ENCODE data around the gene GRPEL1. TPM values are rescaled to one million over a fixed set of nuclear protein-coding genes. Genes with fewer than 3 reads are reported as not detected.
"Not testable (repeated sequence)": the region's sequence is repeated elsewhere in the genome, so short reads cannot be mapped to it uniquely, and the experiment has no call there.

The GRPEL1 gene
- total RNA-seq, 1 donor from 2014 or later = 20.3 TPM

GRCh38 chr4:7094916-7095315 is 27.1 kb upstream of the GRPEL1 start:
- Mint-ChIP-seq H3K4me1 (ENCODE audit: unreplicated experiment) (no peaks in the 10 kb centered on the region), H3K36me3 (ENCODE audit: low read depth, unreplicated experiment) (no peaks in the 10 kb centered on the region), H3K9me3 (ENCODE audit: unreplicated experiment) (no peaks in the 10 kb centered on the region), H3K4me3 (ENCODE audit: unreplicated experiment) (no peak overlapping the region), H3K27ac (ENCODE audit: unreplicated experiment) (no peak overlapping the region), H3K27me3 (ENCODE audit: unreplicated experiment) (peaks cover 8% of the 10 kb centered on the region)
- no peak for DNase-seq (ENCODE audit: low spot score)
- TF ChIP-seq, protein P1, sequence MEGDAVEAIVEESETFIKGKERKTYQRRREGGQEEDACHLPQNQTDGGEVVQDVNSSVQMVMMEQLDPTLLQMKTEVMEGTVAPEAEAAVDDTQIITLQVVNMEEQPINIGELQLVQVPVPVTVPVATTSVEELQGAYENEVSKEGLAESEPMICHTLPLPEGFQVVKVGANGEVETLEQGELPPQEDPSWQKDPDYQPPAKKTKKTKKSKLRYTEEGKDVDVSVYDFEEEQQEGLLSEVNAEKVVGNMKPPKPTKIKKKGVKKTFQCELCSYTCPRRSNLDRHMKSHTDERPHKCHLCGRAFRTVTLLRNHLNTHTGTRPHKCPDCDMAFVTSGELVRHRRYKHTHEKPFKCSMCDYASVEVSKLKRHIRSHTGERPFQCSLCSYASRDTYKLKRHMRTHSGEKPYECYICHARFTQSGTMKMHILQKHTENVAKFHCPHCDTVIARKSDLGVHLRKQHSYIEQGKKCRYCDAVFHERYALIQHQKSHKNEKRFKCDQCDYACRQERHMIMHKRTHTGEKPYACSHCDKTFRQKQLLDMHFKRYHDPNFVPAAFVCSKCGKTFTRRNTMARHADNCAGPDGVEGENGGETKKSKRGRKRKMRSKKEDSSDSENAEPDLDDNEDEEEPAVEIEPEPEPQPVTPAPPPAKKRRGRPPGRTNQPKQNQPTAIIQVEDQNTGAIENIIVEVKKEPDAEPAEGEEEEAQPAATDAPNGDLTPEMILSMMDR (IDR thresholded peaks at IDR 0.05; ENCODE audit: unreplicated experiment) = no peak

DNA sequence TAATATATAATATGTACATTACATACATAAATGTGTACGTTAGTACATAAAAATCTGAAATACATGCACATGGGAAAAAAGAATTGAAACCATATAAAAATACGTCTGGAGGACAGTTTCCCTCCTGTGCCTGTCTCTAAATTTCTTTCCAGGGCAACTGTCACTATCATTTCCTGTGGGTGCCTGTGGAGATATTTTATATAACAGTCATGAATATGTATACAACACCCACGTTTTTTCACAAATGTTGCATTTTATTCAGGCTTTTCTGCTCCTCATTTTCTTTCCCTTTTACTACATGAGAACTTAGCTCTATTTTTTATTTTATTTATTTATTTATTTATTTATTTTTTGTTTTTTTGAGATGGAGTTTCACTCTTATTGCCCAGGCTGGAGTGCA is 24.2 kb upstream of the GRPEL1 start:
- TF ChIP-seq, protein P1 (IDR thresholded peaks at IDR 0.05; ENCODE audit: unreplicated experiment) = no peak
- no peaks in the 10 kb centered on the region for H3K36me3 Mint-ChIP-seq (ENCODE audit: low read depth, unreplicated experiment)
- no peak for DNase-seq (ENCODE audit: low spot score)
- H3K9me3 Mint-ChIP-seq (ENCODE audit: unreplicated experiment) = no peaks in the 10 kb centered on the region
- peaks cover 5% of the 10 kb centered on the region for H3K27me3 Mint-ChIP-seq (ENCODE audit: unreplicated experiment)
- no peaks in the 10 kb centered on the region for H3K4me1 Mint-ChIP-seq (ENCODE audit: unreplicated experiment)
- H3K4me3 Mint-ChIP-seq (ENCODE audit: unreplicated experiment) = no peak overlapping the region
- no peak overlapping the region for H3K27ac Mint-ChIP-seq (ENCODE audit: unreplicated experiment)

- peaks cover 5% of the 10 kb centered on the region for H3K27me3 Mint-ChIP-seq (ENCODE audit: unreplicated experiment)
- DNase-seq (ENCODE audit: low spot score) = no peak
- no peaks in the 10 kb centered on the region for H3K9me3 Mint-ChIP-seq (ENCODE audit: unreplicated experiment)
- H3K27ac Mint-ChIP-seq (ENCODE audit: unreplicated experiment) = no peak overlapping the region
- H3K4me1 Mint-ChIP-seq (ENCODE audit: unreplicated experiment) = no peaks in the 10 kb centered on the region
- H3K36me3 Mint-ChIP-seq (ENCODE audit: low read depth, unreplicated experiment) = no peaks in the 10 kb centered on the region
- H3K4me3 Mint-ChIP-seq (ENCODE audit: unreplicated experiment) = no peak overlapping the region
- TF ChIP-seq, protein P1 (IDR thresholded peaks at IDR 0.05; ENCODE audit: unreplicated experiment) = no peak
Measured at GRCh38 chr4:7089213-7089986, 21.5 kb upstream of the GRPEL1 start.

- Mint-ChIP-seq H3K9me3 (ENCODE audit: unreplicated experiment) (no peaks in the 10 kb centered on the region), H3K4me3 (ENCODE audit: unreplicated experiment) (no peak overlapping the region), H3K36me3 (ENCODE audit: low read depth, unreplicated experiment) (no peaks in the 10 kb centered on the region), H3K27ac (ENCODE audit: unreplicated experiment) (no peak overlapping the region), H3K4me1 (ENCODE audit: unreplicated experiment) (no peaks in the 10 kb centered on the region), H3K27me3 (ENCODE audit: unreplicated experiment) (peaks cover 5% of the 10 kb centered on the region)
- no peak for DNase-seq (ENCODE audit: low spot score)
- TF ChIP-seq, protein P1 (IDR thresholded peaks at IDR 0.05; ENCODE audit: unreplicated experiment) = no peak
Measured at GRCh38 chr4:7087036-7087435, 19.2 kb upstream of the GRPEL1 start.

DNA sequence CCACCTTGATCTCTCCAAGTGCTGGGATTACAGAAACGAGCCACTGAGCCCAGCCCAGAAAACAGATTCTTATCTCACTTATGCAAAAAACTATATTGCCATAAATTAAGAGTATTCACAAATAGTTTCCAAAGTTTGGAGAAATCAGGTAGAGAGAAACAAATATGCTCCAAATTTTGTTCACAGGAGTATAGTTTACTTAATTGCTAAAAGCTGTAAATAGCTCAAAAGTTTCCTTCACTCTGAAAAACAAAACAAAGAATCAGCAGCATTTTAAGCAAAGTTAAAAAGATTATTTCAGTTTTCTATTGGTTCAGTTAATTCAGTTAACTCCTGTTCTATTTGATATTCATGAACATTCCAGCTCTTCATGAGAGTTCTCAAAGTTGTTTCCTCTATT is 18.5 kb upstream of the GRPEL1 start:
- H3K27me3 Mint-ChIP-seq (ENCODE audit: unreplicated experiment) = peaks cover 5% of the 10 kb centered on the region
- H3K27ac Mint-ChIP-seq (ENCODE audit: unreplicated experiment) = no peak overlapping the region
- H3K4me1 Mint-ChIP-seq (ENCODE audit: unreplicated experiment) = no peaks in the 10 kb centered on the region
- no peak for DNase-seq (ENCODE audit: low spot score)
- H3K4me3 Mint-ChIP-seq (ENCODE audit: unreplicated experiment) = no peak overlapping the region
- H3K9me3 Mint-ChIP-seq (ENCODE audit: unreplicated experiment) = no peaks in the 10 kb centered on the region
- no peaks in the 10 kb centered on the region for H3K36me3 Mint-ChIP-seq (ENCODE audit: low read depth, unreplicated experiment)
- TF ChIP-seq, protein P1 (IDR thresholded peaks at IDR 0.05; ENCODE audit: unreplicated experiment) = no peak

DNA sequence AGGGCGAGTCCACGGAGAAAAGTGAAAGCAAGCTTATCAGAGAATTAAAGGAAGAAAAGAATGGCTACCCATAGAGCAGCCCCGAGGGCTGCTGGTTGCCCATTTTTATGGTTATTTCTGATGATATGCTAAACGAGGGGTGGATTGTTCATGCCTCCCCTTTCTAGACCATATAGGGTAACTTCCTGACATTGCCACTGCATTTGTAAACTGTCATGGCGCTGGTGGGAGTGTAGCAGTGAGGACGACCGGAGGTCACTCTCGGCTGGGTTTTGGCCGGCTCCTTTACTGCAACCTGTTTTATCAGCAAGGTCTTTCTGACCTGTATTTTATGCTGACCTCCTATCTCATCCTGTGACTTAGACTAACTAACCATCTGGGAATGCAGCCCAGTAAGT is 16.7 kb upstream of the GRPEL1 start:
- not testable (repeated sequence) for H3K4me3 Mint-ChIP-seq (ENCODE audit: unreplicated experiment); H3K36me3 Mint-ChIP-seq (ENCODE audit: low read depth, unreplicated experiment); H3K27me3 Mint-ChIP-seq (ENCODE audit: unreplicated experiment)

More for the DNA sequence above, 16.7 kb upstream of the GRPEL1 start:
- not testable (repeated sequence) for H3K4me1 Mint-ChIP-seq (ENCODE audit: unreplicated experiment); H3K27ac Mint-ChIP-seq (ENCODE audit: unreplicated experiment); DNase-seq (ENCODE audit: low spot score); H3K9me3 Mint-ChIP-seq (ENCODE audit: unreplicated experiment)
